DMS79 (cell line): ENCODE results near the gene ELMO1.

Experiments used
- DNase-seq: peaks from one replicate; lab custom pipeline; 2025; lab: John Stamatoyannopoulos, UW

Gene ELMO1

GRCh38 chr7:36945612-36946400 is 502.9 kb downstream of the ELMO1 start:
- DNase-seq: no peak

DNA sequence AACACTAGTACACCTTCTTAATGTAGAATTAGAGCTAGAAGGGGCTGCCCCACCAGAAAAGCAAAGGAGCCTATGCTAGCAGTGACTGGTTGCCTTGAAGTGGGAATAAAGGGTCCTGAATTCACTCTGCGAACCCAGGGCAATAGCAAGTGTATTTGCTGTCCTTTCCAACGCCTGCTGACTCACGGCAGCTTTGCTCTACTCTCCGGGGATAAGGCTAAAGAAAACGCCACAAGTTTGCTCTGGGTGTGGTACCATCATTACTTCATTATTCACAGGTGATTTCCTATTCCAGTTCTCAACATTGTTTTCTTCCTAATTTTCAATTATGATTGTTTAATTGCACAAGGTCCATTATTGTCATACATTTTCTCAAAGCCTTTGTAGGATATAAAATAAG is 503.8 kb downstream of the ELMO1 start:
- DNase-seq: no peak

DNA sequence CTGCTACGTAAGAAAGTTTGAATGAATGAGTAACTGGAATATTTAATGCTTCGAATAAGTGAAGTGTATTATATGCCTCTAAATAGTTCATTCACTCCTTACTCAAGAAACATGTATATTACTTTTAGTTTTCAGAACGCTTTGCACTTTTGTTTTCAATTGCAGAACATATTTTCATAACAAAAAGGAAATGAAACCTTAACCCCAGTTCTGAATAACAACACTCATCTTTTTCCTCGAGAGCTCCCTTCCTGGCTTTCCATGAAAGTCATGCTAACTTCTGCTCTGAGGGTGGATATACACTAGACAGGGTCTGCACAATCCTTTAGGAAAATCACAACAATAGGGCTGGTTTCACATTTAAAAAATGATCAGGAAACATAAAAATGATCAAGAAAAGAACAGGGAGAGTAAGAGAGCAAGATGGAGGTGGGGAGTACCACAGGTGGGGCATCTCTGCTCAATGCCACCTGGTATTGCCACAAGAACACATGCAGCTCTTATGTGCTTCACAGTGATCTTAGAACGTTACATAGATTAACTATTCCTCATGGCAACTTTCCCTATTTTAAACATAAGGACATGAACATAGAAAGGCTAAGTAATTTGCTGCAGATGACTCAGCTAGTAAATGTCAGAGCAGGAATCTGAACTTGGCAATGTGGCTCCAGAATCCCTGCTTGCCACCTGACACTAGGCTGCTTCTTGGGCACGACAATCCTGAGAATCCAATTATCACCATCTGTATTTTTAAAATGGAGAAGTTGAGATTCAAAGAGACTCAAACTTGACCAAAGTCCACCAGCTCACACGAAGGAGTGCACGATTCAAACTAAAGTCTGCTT is 504.9 kb downstream of the ELMO1 start:
- no peak for DNase-seq

GRCh38 chr7:36942955-36943354 is 505.7 kb downstream of the ELMO1 start:
- DNase-seq: no peak

DNA sequence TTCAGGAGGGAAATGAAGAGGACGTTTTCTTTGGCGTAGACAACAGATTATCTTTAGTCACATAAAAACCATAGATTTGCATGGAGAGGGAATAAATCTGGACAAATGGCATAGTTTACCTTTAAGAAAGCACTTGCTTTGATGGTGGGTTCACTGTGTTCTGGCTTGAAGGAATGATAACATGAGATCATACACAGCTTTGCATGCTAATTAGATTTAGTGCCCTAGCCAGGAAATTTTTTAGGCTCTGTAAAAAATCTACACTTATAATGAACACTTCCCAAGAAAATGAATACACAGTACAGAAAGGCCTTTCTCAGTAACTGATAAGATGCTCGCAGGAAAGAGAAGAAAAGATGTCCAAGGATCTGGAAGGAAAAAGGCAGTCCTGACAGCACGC is 506.1 kb downstream of the ELMO1 start:
- no peak for DNase-seq

GRCh38 chr7:36942025-36942424 is 506.6 kb downstream of the ELMO1 start:
- DNase-seq: no peak

DNA sequence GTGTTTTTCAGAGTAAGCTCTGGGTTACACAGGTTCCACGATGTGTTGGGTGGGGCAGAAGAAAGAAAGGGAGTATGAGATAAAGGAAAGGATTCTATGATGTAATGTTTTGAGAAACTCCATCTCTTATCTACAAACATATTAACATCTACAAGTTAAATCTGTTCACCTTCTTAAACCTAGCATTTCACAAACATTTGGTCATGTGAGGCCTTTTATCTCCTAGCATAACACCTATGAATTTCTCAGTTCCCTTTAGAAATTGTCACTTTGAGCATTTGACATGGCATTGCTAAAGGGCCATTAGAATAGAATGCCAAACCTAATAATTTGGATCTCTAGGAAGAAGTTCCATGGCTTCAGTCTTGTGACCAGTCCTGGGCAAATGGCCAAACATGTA is 507.3 kb downstream of the ELMO1 start:
- no peak for DNase-seq

- no peak for DNase-seq
Observed at GRCh38 chr7:36939816-36940215, 508.8 kb downstream of the ELMO1 start.

DNA sequence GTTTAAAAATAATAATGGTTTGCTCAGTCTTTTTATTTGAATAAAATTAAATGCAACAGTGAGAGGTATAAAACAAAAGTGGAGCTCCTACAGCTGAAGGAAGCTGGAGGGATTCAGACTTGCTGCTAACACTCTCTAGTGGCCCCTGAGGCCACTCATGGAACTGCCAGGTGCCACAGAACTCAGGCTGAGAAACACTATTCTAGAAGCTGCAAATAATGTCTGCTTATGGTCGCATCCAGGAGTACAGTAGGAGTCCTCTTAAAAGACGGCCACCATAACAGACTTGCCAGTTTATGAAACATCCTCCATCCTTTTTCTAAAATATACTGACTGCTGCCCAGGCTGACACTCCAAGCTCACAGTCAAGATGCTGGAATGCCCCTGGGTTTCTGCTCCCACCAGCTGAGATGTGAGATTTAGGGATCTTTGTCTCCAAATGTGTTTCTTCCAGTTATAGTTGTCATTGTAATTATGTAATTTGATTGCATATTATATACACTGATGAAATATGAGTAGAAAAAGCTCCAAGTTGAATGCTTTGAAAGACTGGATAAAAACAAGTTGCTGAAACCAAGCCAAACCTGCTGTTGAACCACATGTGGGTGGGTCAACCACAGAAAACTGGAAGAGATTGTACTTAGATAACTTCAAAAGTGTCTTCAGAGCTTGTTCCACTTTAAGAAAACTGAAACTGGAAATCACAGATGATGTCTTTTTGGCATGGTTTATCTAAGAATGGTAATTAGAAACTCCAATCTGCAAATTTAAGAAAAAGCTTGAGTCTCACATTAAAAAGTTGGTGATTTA is 510.7 kb downstream of the ELMO1 start:
- DNase-seq: no peak

GRCh38 chr7:36931892-36932291 is 516.8 kb downstream of the ELMO1 start:
- no peak for DNase-seq

GRCh38 chr7:36929791-36930190 is 518.9 kb downstream of the ELMO1 start:
- DNase-seq: no peak

DNA sequence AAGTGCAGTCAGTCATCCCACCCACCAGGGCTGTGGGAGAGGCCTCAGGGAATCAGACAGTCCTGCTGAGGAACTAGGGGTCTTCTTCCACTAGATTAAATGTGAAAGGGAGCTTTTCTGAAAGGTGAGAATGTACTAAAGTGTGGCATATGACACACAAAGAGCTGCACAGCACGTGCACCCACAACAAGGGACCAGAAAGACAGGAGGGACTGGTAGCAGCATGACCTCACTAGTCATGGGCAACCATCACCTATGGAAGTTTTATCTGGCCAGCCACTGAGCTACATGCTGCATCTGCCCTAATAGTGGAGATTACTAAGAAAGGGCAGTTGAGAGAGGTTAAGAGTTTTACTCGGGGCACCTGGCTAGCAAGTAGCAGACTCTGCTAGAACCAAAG is 519.9 kb downstream of the ELMO1 start:
- no peak for DNase-seq

DNA sequence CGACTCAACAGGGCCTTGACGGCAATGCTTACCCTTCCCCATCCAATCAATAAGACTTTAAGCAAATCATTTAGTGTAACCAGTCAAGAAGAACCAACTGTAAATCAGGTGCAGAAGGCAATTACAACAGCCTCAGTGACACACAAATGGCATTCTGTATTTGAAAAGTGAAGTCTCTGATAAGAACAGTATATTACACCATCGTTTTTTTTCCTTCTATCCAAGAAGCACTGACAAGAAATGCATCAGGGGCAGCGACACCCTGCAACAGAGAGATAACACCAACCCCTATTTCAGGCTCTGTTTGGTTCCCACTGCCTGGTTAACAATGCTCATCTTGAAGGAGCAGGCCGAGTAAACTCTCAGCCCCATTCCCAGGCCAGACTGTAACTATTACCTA is 520.4 kb downstream of the ELMO1 start:
- DNase-seq: no peak

- DNase-seq: no peak
Observed at GRCh38 chr7:36925691-36926090, 523.0 kb downstream of the ELMO1 start.

DNA sequence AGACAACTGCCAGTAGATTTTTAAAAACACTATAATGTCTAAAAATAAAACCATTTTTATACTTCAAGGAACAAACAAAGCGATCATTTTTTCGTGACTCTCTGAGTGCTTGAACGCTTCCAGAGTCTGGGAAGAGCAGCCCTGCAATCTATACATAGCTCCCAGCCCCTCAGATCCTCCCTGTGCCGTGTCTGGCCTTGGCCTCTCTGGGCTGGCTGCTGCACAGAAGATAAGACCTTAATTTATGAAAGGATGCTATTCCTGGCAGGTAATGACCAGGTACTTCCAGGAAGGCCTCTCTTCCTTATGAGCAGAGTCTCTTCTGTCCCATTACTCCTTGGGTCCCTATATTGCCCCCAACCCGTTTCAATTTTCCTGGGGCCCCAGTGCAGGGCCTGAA is 523.5 kb downstream of the ELMO1 start:
- DNase-seq: no peak

- DNase-seq: no peak
Observed at GRCh38 chr7:36923943-36924436, 524.7 kb downstream of the ELMO1 start.

- DNase-seq: no peak
Observed at GRCh38 chr7:36923185-36923584, 525.5 kb downstream of the ELMO1 start.

GRCh38 chr7:36920433-36920832 is 528.2 kb downstream of the ELMO1 start:
- no peak for DNase-seq

DNA sequence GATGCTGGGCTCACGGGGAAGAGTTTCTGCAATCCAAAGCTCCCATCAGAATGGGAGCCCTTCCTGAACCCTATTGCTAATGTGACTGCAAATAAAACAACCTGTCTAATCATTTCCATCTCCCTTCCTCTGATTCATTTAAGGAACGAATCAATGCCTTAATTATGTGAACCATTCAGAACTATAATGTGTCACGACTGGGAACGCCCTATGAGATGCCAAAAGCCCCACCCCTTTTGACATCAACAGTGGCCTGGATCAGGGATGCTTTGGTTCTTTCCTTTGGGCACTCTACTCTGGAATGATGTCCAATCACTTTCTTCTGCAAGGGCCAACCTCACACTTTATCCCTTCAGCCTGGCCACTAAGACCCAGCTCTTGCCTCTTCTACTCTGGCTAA is 528.9 kb downstream of the ELMO1 start:
- DNase-seq: no peak

DNA sequence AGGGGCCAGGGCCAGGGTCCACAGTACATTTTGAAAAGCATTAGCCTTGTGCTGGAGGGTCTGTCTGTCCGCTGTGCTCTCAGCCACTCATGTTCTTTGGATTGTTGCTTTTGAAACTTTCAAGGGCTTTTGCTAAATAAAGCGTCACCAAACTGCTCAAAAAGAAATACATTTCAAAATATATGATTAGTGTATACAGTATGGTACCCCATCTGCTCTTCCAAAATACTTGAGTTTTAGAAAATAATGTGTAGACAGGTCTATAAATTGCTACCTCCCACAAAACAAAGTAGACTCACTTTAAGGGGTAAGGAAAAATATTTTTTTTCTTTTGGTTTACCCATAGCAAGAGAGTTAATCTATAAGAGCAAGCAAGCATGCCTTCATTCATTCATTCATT is 530.1 kb downstream of the ELMO1 start:
- no peak for DNase-seq

- no peak for DNase-seq
Observed at GRCh38 chr7:36916619-36917018, 532.0 kb downstream of the ELMO1 start.

DNA sequence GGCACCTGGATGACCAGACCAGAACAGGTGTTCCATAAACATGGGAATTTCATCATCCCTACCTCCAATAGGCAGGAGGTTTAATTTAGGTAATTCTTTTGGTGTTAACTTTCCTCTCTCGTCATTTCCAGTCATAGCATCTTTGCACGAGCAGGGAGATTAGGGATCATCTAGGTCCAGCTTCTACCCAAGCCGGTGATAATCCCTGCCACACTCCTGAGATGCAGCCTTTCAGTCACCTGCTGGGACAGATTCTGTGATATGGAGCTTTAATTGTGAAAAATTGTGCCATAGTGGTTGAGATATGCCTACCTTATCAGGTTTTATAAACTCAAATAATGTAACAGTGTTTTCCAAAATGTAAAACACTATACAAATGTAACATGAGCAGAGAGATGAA is 532.5 kb downstream of the ELMO1 start:
- no peak for DNase-seq
